Hepatocyte (in vitro differentiated cells): ENCODE measurements around the gene SLC31A2.

Experiments
- CTCF ChIP-seq: fragments of 200-600 bp; sonication (generic); IDR thresholded peaks from 2 replicates; pipeline ENCODE4 v1.5.1; 2016; ENCODE audit warnings: antibody characterized with exemption, mild to moderate bottlenecking; ENCODE audit not compliant: poor library complexity
- EZH2 ChIP-seq: fragments of 200-600 bp; sonication (generic); IDR thresholded peaks from 2 replicates; pipeline ENCODE4 v1.6.1; 2016; ENCODE audit warnings: antibody characterized with exemption, mild to moderate bottlenecking, borderline replicate concordance
- EZH2phosphoT487 ChIP-seq: fragments of 200-600 bp; sonication (generic); IDR thresholded peaks from one replicate; pipeline ENCODE4 v1.6.1; 2018; ENCODE audit warnings: antibody characterized with exemption, mild to moderate bottlenecking, low read depth, moderate library complexity; ENCODE audit not compliant: unreplicated experiment, severe bottlenecking

GRCh38 chr9:113177251-113177650, 26.4 kb downstream of the SLC31A2 start:
- TF ChIP-seq CTCF (no peak), EZH2 (no peak), EZH2phosphoT487 (no peak)
